ENCODE results near the gene PRPF38B.
"Not testable (repeated sequence)": the region's sequence is repeated elsewhere in the genome, so short reads cannot be mapped to it uniquely, and the experiment has no call there.

Gene PRPF38B

DNA sequence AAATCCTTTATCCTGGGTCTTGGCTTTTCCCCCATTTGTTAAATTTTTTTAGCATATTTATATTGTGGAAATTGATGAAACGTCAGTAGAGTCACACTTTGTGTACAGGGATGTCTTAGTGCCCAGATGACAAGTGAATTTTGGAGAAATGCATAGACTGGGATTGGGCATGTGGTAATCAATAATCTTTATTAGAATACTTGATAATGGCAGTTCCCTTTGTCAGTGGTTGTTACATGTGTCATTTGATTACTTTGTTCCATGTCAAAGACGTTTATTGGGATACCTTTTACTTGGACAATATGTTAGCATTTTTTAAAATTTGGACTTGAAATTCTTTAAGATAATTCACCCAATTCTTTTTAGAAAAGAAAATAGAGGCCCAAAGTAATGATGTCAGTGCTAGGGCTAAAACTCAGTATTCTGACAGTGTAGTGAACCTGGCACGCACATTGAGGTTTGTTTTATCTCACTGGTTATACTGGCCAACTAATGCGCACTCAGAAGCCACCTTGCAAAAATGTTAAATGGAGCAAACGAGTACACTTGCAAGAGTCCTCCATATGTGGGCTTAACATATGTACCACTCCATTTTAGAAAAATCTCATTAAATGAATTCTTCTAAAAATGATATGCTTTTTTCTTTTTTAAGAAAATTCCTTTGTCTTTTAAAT, 9.2 kb downstream of the PRPF38B start:
- Histone ChIP-seq H3K4me1 (ENCODE audit: control insufficient read depth in 1 of 2, insufficient read depth in 2 of 2, low read length in 2 of 2) (peaks cover 4 to 5% of the 10 kb centered on the region in 2 donors), H3K27me3 (ENCODE audit: control insufficient read depth in 1 of 2, insufficient read depth in 2 of 2, low read length in 2 of 2) (no peaks in the 10 kb centered on the region), H3K4me3 (ENCODE audit: low read depth in 1 of 2, low read length in 2 of 2) (no peak overlapping the region), H3K27ac (ENCODE audit: low read depth, low read length) (no peak overlapping the region), H3K36me3 (ENCODE audit: control insufficient read depth in 1 of 2, insufficient read depth in 2 of 2, low read length in 2 of 2) (peaks cover 33 to 55% of the 10 kb centered on the region in 2 donors), H3K9me3 (ENCODE audit: control insufficient read depth in 1 of 2, low read length in 2 of 2) (no peaks in the 10 kb centered on the region), H3K9ac (ENCODE audit: low read depth in 1 of 2, low read length in 2 of 2) (no peak overlapping the region)

DNA sequence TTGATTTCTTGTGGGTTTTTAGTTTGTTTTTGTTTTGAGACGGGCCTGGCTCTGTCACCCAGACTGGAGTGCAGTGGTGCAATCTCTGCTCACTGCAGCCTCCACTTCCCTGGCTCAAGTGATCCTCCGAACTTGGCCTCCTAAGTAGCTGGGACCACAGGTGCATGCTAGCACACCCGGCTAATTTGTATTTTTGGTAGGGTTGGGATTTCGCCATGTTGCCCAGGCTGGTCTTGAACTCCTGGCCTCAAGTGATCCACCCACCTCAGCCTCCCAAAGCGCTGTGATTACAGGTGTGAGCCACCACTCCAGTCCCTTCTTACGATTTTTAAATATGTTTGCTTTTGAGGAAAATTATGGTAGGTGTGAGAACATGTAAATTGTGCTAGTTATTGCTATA, 10.0 kb downstream of the PRPF38B start:
- H3K4me3 ChIP-seq (ENCODE audit: low read depth in 1 of 2, low read length in 2 of 2); H3K9me3 ChIP-seq (ENCODE audit: control insufficient read depth in 1 of 2, low read length in 2 of 2); H3K27ac ChIP-seq (ENCODE audit: low read depth, low read length); H3K27me3 ChIP-seq (ENCODE audit: control insufficient read depth in 1 of 2, insufficient read depth in 2 of 2, low read length in 2 of 2); H3K9ac ChIP-seq (ENCODE audit: low read depth in 1 of 2, low read length in 2 of 2); H3K4me1 ChIP-seq (ENCODE audit: control insufficient read depth in 1 of 2, insufficient read depth in 2 of 2, low read length in 2 of 2): not testable (repeated sequence)
- H3K36me3 ChIP-seq (ENCODE audit: control insufficient read depth in 1 of 2, insufficient read depth in 2 of 2, low read length in 2 of 2): peaks cover 26 to 48% of the 10 kb centered on the region in 2 donors

DNA sequence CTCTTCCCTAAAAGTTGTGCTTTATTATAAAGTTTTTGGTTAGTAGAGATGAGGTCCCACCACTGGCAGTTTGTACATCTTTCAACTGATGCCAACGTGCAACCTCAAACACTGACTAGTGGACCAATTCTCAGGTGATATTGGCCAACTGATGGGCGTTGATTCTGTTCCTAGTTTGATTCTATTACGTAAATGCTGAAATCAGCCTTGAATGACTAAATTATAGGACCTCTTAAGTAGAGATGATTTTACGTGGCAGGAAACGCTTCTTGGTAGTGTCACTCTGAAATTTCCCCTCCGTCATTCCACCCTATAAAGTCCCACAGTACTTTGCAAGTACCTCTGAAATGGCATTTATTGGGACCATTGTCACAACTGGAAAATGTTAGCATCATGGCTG, 11.8 kb downstream of the PRPF38B start:
- no peak overlapping the region for H3K27ac ChIP-seq (ENCODE audit: low read depth, low read length)
- no peak overlapping the region for H3K9ac ChIP-seq (ENCODE audit: low read depth in 1 of 2, low read length in 2 of 2)
- peaks cover 14 to 30% of the 10 kb centered on the region in 2 donors for H3K36me3 ChIP-seq (ENCODE audit: control insufficient read depth in 1 of 2, insufficient read depth in 2 of 2, low read length in 2 of 2)
- H3K9me3 ChIP-seq (ENCODE audit: control insufficient read depth in 1 of 2, low read length in 2 of 2): no peaks in the 10 kb centered on the region
- H3K27me3 ChIP-seq (ENCODE audit: control insufficient read depth in 1 of 2, insufficient read depth in 2 of 2, low read length in 2 of 2): no peaks in the 10 kb centered on the region
- no peak overlapping the region for H3K4me3 ChIP-seq (ENCODE audit: low read depth in 1 of 2, low read length in 2 of 2)
- H3K4me1 ChIP-seq (ENCODE audit: control insufficient read depth in 1 of 2, insufficient read depth in 2 of 2, low read length in 2 of 2): peaks cover 0 to 4% of the 10 kb centered on the region in 2 donors

DNA sequence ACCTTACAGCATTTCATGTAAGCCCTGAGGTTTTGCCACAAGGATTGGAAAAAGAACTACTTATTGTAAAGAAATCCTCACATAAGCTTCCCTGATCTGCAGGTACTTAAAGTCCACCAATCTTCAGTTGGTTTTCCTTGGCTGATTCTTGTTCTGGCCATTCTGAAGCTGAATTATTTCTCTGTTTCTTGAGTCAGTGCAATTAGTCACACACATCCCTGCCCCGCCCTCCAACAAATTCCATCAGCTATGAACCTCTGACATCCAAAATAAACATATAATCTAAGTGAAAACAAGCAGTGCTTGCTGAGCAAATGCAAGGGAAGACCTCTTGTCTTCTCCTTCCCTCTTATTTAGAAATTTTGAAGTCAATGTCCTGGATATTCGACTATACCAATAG, 12.4 kb downstream of the PRPF38B start:
- Histone ChIP-seq H3K4me3 (ENCODE audit: low read depth in 1 of 2, low read length in 2 of 2) (no peak overlapping the region), H3K27me3 (ENCODE audit: control insufficient read depth in 1 of 2, insufficient read depth in 2 of 2, low read length in 2 of 2) (no peaks in the 10 kb centered on the region), H3K4me1 (ENCODE audit: control insufficient read depth in 1 of 2, insufficient read depth in 2 of 2, low read length in 2 of 2) (peaks cover 0 to 4% of the 10 kb centered on the region in 2 donors), H3K36me3 (ENCODE audit: control insufficient read depth in 1 of 2, insufficient read depth in 2 of 2, low read length in 2 of 2) (peaks cover 9 to 24% of the 10 kb centered on the region in 2 donors), H3K9ac (ENCODE audit: low read depth in 1 of 2, low read length in 2 of 2) (no peak overlapping the region), H3K9me3 (ENCODE audit: control insufficient read depth in 1 of 2, low read length in 2 of 2) (no peaks in the 10 kb centered on the region), H3K27ac (ENCODE audit: low read depth, low read length) (no peak overlapping the region)

DNA sequence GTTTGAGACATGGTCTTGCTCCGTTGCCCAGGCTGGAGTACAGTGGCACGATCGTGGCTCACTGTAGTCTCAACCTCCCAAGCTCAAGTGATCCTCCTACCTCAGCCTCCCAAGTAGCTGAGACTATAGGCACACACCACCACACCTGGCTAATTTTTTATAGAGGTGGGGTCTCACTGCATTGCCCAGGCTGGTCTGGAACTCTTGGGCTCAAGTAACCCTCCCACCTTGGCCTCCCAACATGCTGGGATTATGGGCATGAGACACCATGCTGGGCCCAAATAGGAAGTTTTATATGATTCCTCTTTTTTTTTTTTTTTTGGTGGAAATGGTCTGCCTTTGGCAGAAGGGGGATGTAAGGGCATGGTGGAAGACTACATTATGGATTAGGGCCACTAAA, 14.5 kb downstream of the PRPF38B start:
- Histone ChIP-seq H3K9ac (ENCODE audit: low read depth in 1 of 2, low read length in 2 of 2) (no peak overlapping the region), H3K27ac (ENCODE audit: low read depth, low read length) (no peak overlapping the region), H3K36me3 (ENCODE audit: control insufficient read depth in 1 of 2, insufficient read depth in 2 of 2, low read length in 2 of 2) (peaks cover 0 to 5% of the 10 kb centered on the region in 2 donors), H3K4me1 (ENCODE audit: control insufficient read depth in 1 of 2, insufficient read depth in 2 of 2, low read length in 2 of 2) (peaks cover 0 to 4% of the 10 kb centered on the region in 2 donors), H3K27me3 (ENCODE audit: control insufficient read depth in 1 of 2, insufficient read depth in 2 of 2, low read length in 2 of 2) (no peaks in the 10 kb centered on the region), H3K9me3 (ENCODE audit: control insufficient read depth in 1 of 2, low read length in 2 of 2) (no peaks in the 10 kb centered on the region), H3K4me3 (ENCODE audit: low read depth in 1 of 2, low read length in 2 of 2) (no peak overlapping the region)

DNA sequence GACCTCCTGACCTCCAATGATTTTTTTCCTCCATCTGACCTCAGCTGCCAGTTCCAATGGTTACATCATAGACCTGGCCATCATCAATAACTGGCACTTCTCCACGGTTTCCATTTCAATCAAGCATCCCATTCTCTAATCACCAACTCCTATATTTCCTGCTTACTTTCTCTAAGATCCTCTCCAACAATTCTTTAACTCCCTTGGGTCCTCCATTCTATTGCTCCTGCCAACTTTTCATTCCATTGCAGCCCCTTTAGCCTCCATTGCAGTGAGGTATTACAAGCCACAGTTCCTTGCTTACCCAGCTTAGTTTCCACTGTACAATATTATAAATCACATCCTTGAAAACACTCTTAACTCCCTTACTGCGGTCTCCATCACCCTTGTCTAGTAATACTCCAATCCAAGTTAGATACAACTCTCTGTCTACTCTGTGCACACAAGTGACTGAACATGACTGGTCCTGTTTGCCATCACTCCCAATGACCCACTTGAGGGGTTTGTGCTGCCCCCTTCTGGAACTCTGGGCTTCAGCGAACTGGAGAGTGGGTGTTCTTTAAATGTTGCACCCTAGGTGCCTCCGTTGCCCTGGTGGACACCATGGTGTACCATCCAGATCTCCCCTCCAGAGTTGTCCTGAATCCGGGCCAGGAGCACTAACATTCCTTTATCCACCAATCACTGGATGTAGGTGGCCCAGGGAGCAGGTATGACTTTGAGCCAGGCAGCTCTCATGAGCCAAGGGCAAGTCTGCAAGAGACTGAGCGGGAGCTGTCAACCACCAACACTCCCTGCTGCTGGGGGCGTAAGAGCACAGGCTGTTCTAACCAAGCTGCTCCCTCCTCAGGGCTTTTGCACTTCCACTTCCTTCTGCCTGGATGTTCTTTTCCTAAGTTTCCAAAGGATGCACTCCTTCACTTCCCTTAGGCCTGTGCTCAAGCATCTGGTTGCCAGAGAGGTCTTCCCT, 16.9 kb downstream of the PRPF38B start:
- Histone ChIP-seq H3K27me3 (ENCODE audit: control insufficient read depth in 1 of 2, insufficient read depth in 2 of 2, low read length in 2 of 2) (no peaks in the 10 kb centered on the region), H3K4me3 (ENCODE audit: low read depth in 1 of 2, low read length in 2 of 2) (no peak overlapping the region), H3K9me3 (ENCODE audit: control insufficient read depth in 1 of 2, low read length in 2 of 2) (no peaks in the 10 kb centered on the region), H3K36me3 (ENCODE audit: control insufficient read depth in 1 of 2, insufficient read depth in 2 of 2, low read length in 2 of 2) (no peaks in the 10 kb centered on the region), H3K9ac (ENCODE audit: low read depth in 1 of 2, low read length in 2 of 2) (no peak overlapping the region), H3K27ac (ENCODE audit: low read depth, low read length) (no peak overlapping the region), H3K4me1 (ENCODE audit: control insufficient read depth in 1 of 2, insufficient read depth in 2 of 2, low read length in 2 of 2) (peaks cover 0 to 4% of the 10 kb centered on the region in 2 donors)

DNA sequence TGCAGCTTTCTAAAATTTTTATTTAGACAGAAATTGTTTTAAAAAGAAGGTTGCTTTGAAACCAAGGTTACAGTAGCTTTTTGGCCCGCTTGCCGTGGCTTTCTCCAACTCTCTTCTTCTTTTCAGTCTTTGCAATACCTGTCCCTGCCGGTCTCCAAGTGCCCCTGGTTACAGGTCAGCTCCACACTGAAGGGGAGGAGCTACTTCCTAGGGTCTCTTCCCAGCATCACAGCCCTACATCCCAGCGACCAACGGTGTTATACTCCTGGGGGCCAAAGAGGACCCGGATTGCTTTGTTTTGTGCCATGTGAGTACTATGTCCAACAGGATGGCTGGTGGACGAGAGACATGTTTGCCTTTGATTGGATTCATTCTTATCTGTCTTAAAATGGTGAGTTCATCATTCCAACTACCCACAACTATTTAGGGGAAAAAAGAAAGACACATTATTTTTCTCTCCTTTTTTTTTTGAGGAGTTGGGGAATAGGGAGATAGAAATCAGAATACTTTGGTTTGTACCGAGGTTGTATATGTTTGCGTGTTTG, 20.6 kb downstream of the PRPF38B start, which contains the start of gene FNDC7:
Gene FNDC7, plus strand, starts transcription at position 303 of the 545 bp plus-strand sequence. Its CDS starts 26 bp downstream, at position 329.
- Histone ChIP-seq H3K27ac (ENCODE audit: low read depth, low read length) (no peak within 1 kb of the TSS), H3K4me1 (ENCODE audit: control insufficient read depth in 1 of 2, insufficient read depth in 2 of 2, low read length in 2 of 2) (no peaks in the 10 kb centered on the region), H3K9me3 (ENCODE audit: control insufficient read depth in 1 of 2, low read length in 2 of 2) (no peaks in the 10 kb centered on the region), H3K27me3 (ENCODE audit: control insufficient read depth in 1 of 2, insufficient read depth in 2 of 2, low read length in 2 of 2) (no peaks in the 10 kb centered on the region), H3K36me3 (ENCODE audit: control insufficient read depth in 1 of 2, insufficient read depth in 2 of 2, low read length in 2 of 2) (no peaks in the 10 kb centered on the region), H3K9ac (ENCODE audit: low read depth in 1 of 2, low read length in 2 of 2) (no peak within 1 kb of the TSS), H3K4me3 (ENCODE audit: low read depth in 1 of 2, low read length in 2 of 2) (no peak within 1 kb of the TSS)

DNA sequence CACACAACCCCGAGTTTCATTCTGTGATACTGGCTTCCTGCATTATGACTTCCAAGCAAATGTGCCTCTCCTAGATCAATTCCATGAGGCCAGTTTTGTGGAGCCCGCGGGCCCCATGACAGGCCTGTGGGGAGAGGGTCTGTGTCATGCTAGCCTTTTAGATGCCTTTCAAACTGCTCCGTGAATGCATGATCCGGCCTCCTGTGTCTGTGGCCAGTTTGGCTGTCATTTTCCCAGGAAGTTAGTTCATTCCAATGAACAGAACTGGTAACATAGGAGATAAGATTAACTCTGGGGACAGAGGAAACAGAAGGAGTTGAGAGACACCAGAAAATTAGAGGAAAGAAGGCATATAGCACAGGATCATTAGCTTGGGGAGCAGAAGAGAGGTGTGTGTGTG, 23.8 kb downstream of the PRPF38B start:
- H3K4me1 ChIP-seq (ENCODE audit: control insufficient read depth in 1 of 2, insufficient read depth in 2 of 2, low read length in 2 of 2): no peaks in the 10 kb centered on the region
- no peak overlapping the region for H3K4me3 ChIP-seq (ENCODE audit: low read depth in 1 of 2, low read length in 2 of 2)
- H3K9me3 ChIP-seq (ENCODE audit: control insufficient read depth in 1 of 2, low read length in 2 of 2): no peaks in the 10 kb centered on the region
- no peaks in the 10 kb centered on the region for H3K27me3 ChIP-seq (ENCODE audit: control insufficient read depth in 1 of 2, insufficient read depth in 2 of 2, low read length in 2 of 2)
- no peaks in the 10 kb centered on the region for H3K36me3 ChIP-seq (ENCODE audit: control insufficient read depth in 1 of 2, insufficient read depth in 2 of 2, low read length in 2 of 2)
- no peak overlapping the region for H3K9ac ChIP-seq (ENCODE audit: low read depth in 1 of 2, low read length in 2 of 2)
- no peak overlapping the region for H3K27ac ChIP-seq (ENCODE audit: low read depth, low read length)

DNA sequence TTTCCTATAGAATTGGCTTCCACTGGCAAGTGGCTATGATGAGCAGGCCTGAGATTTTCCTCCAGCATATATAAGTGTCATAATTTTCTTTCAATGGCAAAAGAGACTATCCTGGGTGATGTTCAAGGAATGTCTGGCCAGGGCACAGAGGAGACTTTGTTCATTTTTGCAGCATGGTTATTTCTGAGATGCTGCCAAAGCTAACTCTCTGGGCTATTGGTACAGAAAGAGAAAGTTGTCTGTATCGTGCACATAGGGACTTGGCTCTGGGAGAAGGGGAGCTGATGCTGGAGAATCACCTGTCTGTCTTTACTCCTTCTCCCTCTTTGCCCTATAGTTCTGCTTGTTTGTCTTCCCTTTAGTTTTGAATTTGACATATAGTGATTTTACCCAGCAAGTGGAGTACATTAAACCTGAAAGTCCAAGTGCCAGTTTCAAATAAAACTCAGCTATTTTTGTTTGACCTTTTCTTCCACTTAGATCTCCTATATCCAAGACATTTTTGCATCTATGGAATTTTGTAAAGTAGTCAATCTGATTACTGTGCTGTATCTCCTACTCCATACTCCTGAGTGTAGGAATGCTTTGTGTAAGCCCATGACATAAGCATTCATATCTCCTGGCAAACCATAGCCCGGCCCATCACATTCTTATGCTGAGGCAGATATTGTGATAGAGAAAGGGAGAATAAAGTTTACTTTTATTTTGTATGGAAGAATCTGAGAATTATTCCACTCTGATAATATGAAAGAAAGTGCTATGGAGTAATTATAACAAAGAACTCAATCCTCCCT, 24.5 kb downstream of the PRPF38B start:
- H3K9ac ChIP-seq (ENCODE audit: low read depth in 1 of 2, low read length in 2 of 2): no peak overlapping the region
- no peaks in the 10 kb centered on the region for H3K27me3 ChIP-seq (ENCODE audit: control insufficient read depth in 1 of 2, insufficient read depth in 2 of 2, low read length in 2 of 2)
- no peaks in the 10 kb centered on the region for H3K36me3 ChIP-seq (ENCODE audit: control insufficient read depth in 1 of 2, insufficient read depth in 2 of 2, low read length in 2 of 2)
- H3K27ac ChIP-seq (ENCODE audit: low read depth, low read length): no peak overlapping the region
- H3K9me3 ChIP-seq (ENCODE audit: control insufficient read depth in 1 of 2, low read length in 2 of 2): no peaks in the 10 kb centered on the region
- H3K4me1 ChIP-seq (ENCODE audit: control insufficient read depth in 1 of 2, insufficient read depth in 2 of 2, low read length in 2 of 2): no peaks in the 10 kb centered on the region
- no peak overlapping the region for H3K4me3 ChIP-seq (ENCODE audit: low read depth in 1 of 2, low read length in 2 of 2)

Measured in duodenal mucosa (tissue), 2 donors.